Measurements from ENCODE around the gene ACTL8. TPM values are rescaled to one million over a fixed set of nuclear protein-coding genes. Genes with fewer than 3 reads are reported as not detected.
A peak's percentile ranks its signal among the peaks of the same experiment; 100 is the strongest.

Gene ACTL8
- polyA plus RNA-seq, 2 of the 4 experiments (the other 2 are of a cell fraction): 0.30 to 1.3 TPM

GRCh38 chr1:17825273-17826164 lies 70.4 kb downstream of the ACTL8 start (continued):
- no peak for TF ChIP-seq ELK1 (IDR thresholded peaks at IDR 0.05; ENCODE audit: low read depth, low read length)
- no peak for TF ChIP-seq TFCP2L1 (CRISPR knock-in tag; IDR thresholded peaks at IDR 0.05)
- TF ChIP-seq CHD4 (IDR thresholded peaks at IDR 0.05; ENCODE audit: borderline replicate concordance): no peak
- TF ChIP-seq PHF8 (IDR thresholded peaks at IDR 0.05; ENCODE audit: borderline replicate concordance, low read depth): no peak
- no peak for TF ChIP-seq RCOR1 (IDR thresholded peaks at IDR 0.05; ENCODE audit: low read depth, low read length)

- no peaks in the 10 kb centered on the region for H3K9me3 ChIP-seq
- POLR2A ChIA-PET: no interaction called here
- H3K4me3 ChIP-seq: no peak overlapping the region
- ATAC-seq (peak; percentile 66 to 83; a peak in 5 of 6 replicates), FAIRE-seq (no peak), DNase-seq (ENCODE audit: low read depth in 1 of 2, low spot score in 1 of 2) (peak; percentile 17 to 21)
- no peaks in the 10 kb centered on the region for H3K4me1 ChIP-seq
- H3K27ac ChIP-seq: no peak overlapping the region
- 31% methylated on average over 3 of the region's 16 CpGs for WGBS (ENCODE audit: missing lambda C conversion rate)
- CTCF ChIA-PET: interaction anchor here (0.6 to 2.4 kb wide), 15 partner anchors 9 to 197 kb away, joined by 3 to 11 read pairs (median 4); no protein-coding TSS in a partner anchor
- H3K4me2 ChIP-seq: no peak overlapping the region
- TF ChIP-seq CTCF (IDR thresholded peaks at IDR 0.05) (peak; percentile 39), RAD21 (conservative IDR thresholded peaks at IDR 0.05 in 1 of 2, IDR thresholded peaks at IDR 0.05 in 1 of 2) (peak; percentile 33 to 47; a peak in 4 of 5 replicates), MAZ (IDR thresholded peaks at IDR 0.05; ENCODE audit: borderline replicate concordance, low read depth, low read length) (no peak), SMC3 (IDR thresholded peaks at IDR 0.05) (peak; percentile 53)
Measured at GRCh38 chr1:17826165-17826488, 71.0 kb downstream of the ACTL8 start.

GRCh38 chr1:17828991-17829390 lies 73.9 kb downstream of the ACTL8 start:
- FAIRE-seq (no peak), ATAC-seq (no peak), DNase-seq (ENCODE audit: low read depth in 1 of 2, low spot score in 1 of 2) (no peak)
- POLR2A ChIA-PET: no interaction called here
- Histone ChIP-seq H3K4me2 (no peak overlapping the region), H3K27ac (no peak overlapping the region), H3K9me3 (no peaks in the 10 kb centered on the region), H3K4me3 (no peak overlapping the region), H3K4me1 (no peaks in the 10 kb centered on the region)
- CTCF ChIA-PET: interaction anchor here (1.2 to 2.3 kb wide), 4 partner anchors 37 to 175 kb away, joined by 3 to 8 read pairs (median 3); no protein-coding TSS in a partner anchor
- 38% methylated on average over 4 of the region's 4 CpGs for WGBS (ENCODE audit: missing lambda C conversion rate)
- TF ChIP-seq CTCF (IDR thresholded peaks at IDR 0.05) (no peak), CEBPB (IDR thresholded peaks at IDR 0.05) (no peak), CHD4 (IDR thresholded peaks at IDR 0.05; ENCODE audit: borderline replicate concordance) (no peak)

- no peak overlapping the region for H3K27ac ChIP-seq
- no peak overlapping the region for H3K4me3 ChIP-seq
- no peak for FAIRE-seq
- ChIA-PET CTCF (interaction anchor here (1.2 to 2.3 kb wide), 4 partner anchors 37 to 176 kb away, joined by 3 to 8 read pairs (median 3); no protein-coding TSS in a partner anchor), POLR2A (no interaction called here)
- H3K9me3 ChIP-seq: no peaks in the 10 kb centered on the region
- 0% methylated on average over 1 of the region's 6 CpGs for WGBS (ENCODE audit: missing lambda C conversion rate)
- ATAC-seq: no peak
- no peak overlapping the region for H3K4me2 ChIP-seq
- no peak for DNase-seq (ENCODE audit: low read depth in 1 of 2, low spot score in 1 of 2)
- TF ChIP-seq MAX (IDR thresholded peaks at IDR 0.05) (no peak), MAZ (IDR thresholded peaks at IDR 0.05; ENCODE audit: borderline replicate concordance, low read depth, low read length) (no peak), CTCF (IDR thresholded peaks at IDR 0.05) (no peak), CHD2 (IDR thresholded peaks at IDR 0.05; ENCODE audit: low read length, partially characterized antibody) (no peak), EHMT2 (IDR thresholded peaks at IDR 0.05; ENCODE audit: low read depth) (no peak), HOXB5 (CRISPR knock-in tag; IDR thresholded peaks at IDR 0.05) (no peak), EP300 (IDR thresholded peaks at IDR 0.05) (no peak), ATOH8 (CRISPR knock-in tag; IDR thresholded peaks at IDR 0.05; ENCODE audit: low read depth) (no peak), POLR2A (IDR thresholded peaks at IDR 0.05; ENCODE audit: low read length) (no peak)
- no peaks in the 10 kb centered on the region for H3K4me1 ChIP-seq
Measured at GRCh38 chr1:17829579-17829978, 74.4 kb downstream of the ACTL8 start.
